Limb (tissue), 2 donors: ENCODE data around the gene AK5.
"Not testable (repeated sequence)": the region's sequence is repeated elsewhere in the genome, so short reads cannot be mapped to it uniquely, and the experiment has no call there.

Experiments
- DNase-seq, 2 donors: peaks; one replicate each; pipeline ENCODE4 v3.0.0-alpha.2; 2016; ENCODE audit errors: extremely low spot score in 2 of 2

Gene AK5

GRCh38 chr1:77398152-77398551 lies 116.3 kb downstream of the AK5 start:
- no peak for DNase-seq

- no peak for DNase-seq
These were observed 117.6 kb downstream of the AK5 start for GRCh38 chr1:77399250-77400086.

- no peak for DNase-seq
These were observed 119.0 kb downstream of the AK5 start for GRCh38 chr1:77400781-77401180.

- DNase-seq, result no peak
These were observed 119.6 kb downstream of the AK5 start for GRCh38 chr1:77401384-77401783.

GRCh38 chr1:77405186-77405585 lies 123.4 kb downstream of the AK5 start:
- no peak for DNase-seq

GRCh38 chr1:77406661-77407060 lies 124.8 kb downstream of the AK5 start:
- DNase-seq, result no peak

- DNase-seq, result no peak
These were observed 126.0 kb downstream of the AK5 start for GRCh38 chr1:77407738-77408375.

GRCh38 chr1:77408933-77409332 lies 127.1 kb downstream of the AK5 start:
- not testable (repeated sequence) for DNase-seq

GRCh38 chr1:77412069-77412819 lies 130.4 kb downstream of the AK5 start:
- DNase-seq, result no peak

- no peak for DNase-seq
These were observed 131.2 kb downstream of the AK5 start for GRCh38 chr1:77412820-77413530.

GRCh38 chr1:77413541-77414335 lies 131.9 kb downstream of the AK5 start:
- DNase-seq, result no peak

- no peak for DNase-seq
These were observed 133.8 kb downstream of the AK5 start for GRCh38 chr1:77415579-77415978.

- no peak for DNase-seq
These were observed 135.1 kb downstream of the AK5 start for GRCh38 chr1:77416692-77417450.

GRCh38 chr1:77418055-77418454 lies 136.2 kb downstream of the AK5 start:
- not testable (repeated sequence) for DNase-seq

GRCh38 chr1:77421504-77422233 lies 139.8 kb downstream of the AK5 start:
- no peak for DNase-seq

- no peak for DNase-seq
These were observed 142.4 kb downstream of the AK5 start for GRCh38 chr1:77424236-77424635.

- DNase-seq, result no peak
These were observed 146.2 kb downstream of the AK5 start for GRCh38 chr1:77428068-77428467.

GRCh38 chr1:77430966-77431690 lies 149.3 kb downstream of the AK5 start:
- DNase-seq, result no peak

- no peak for DNase-seq
These were observed 152.1 kb downstream of the AK5 start for GRCh38 chr1:77433934-77434333.
